GM19240 (cell line): ENCODE measurements around the gene RBM23.
"Not testable (repeated sequence)": the region's sequence is repeated elsewhere in the genome, so short reads cannot be mapped to it uniquely, and the experiment has no call there.

Experiments
- DNase-seq: peaks from one replicate; pipeline ENCODE4 v3.0.0; 2011; ENCODE audit warnings: low spot score; ENCODE audit not compliant: insufficient read length

Gene RBM23

DNA sequence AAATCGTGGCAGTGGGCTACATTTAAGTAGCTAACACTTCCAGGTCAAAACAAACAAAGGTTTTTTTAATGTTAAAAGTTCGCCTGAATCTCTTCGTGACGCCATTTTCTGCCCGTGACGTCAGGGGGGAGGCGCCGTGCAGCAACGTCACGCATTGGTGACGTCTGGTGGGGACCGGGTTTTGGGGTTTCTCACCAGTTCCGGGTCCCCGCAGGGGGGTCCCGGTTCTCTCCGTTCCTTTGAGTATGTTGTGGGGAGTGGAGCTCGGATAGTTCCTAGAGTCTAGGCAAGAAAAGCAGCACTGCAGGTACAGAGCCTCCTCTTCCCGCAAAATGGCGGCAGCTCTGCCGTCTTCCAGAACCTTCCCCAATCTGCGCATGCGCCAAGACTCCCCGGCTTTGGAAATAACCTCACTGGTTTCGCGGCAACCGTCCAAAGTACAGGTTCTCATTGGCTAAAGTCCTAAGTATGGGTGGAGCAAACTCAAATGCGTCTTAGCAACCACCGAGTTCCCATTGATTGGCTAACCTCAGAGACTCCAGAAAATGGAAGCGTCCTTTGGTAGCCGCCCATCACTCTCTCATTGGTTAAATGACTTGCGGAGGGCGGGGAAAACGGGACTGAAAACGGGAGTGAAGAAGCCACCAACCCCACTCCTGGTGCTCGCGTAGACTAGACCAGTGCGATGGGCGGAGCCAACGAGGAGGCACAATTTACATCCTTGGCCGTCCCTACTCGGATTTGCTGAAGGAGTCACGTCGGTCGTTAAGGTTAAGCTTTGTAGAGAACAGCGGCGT is at the start of gene RBM23:
Gene RBM23, minus strand, starts transcription at position 346 of the 797 bp plus-strand sequence.
- DNase-seq: peak; percentile 89

DNA sequence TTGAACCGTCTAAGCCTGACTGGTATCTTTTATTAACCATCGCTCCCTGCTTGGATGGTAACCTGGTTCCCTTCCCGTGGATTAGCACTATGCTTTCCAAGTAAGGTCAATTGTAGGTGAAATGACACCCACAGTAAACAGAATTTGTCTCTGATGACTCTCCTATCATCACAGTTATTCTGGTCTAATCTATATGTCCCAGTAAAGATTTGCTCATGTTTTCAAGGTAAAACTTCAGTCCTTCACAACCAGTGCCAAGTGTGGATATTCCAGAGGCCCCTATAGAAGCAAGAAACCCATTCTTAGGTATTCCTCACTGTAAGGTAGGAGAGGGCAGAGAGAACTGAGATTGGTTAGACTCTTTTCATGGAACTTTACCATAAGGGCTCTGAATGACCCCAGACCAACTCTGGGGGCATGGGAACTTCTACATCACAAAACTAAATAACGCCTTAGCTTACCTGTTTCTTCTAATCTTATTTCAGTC is 47.9 kb upstream of the RBM23 start:
- no peak for DNase-seq

DNA sequence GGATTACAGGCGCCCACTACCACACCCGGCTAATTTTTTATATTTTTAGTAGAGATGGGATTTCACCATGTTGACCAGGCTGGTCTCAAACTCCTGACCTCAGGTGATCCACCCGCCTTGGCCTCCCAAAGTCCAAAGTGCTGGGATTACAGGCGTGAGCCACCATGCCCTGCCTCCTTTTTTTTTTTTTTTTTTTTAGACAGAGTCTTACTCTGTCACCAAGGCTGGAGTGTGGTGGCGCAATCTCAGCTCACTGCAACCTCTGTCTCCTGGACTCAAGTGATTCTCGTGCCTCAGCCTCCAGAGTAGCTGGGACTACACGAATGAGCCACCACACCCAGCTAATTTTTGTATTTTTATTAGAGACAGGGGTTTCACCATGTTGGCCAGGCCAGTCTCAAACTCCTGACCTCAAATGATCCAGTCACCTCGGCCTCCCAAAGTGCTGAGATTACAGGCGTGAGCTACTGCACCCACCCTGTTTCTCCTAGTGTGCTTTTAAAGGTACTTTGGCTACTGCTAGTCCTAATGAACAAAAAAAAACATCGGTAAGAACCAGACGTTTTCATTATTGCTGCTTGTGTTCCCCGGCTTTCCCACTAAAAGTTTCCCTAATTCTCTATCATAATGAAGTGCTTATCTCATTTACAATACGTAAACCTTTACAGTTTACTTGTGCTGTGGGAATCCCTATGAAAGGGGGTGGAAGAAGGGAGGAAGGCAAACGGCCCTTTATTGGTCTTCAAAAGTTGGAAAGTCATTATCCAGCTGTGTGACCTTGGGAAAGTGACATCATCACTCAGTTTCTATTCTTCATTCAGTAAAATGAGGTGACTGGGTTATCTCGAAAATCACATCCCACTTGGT is 47.2 kb upstream of the RBM23 start:
- not testable (repeated sequence) for DNase-seq

DNA sequence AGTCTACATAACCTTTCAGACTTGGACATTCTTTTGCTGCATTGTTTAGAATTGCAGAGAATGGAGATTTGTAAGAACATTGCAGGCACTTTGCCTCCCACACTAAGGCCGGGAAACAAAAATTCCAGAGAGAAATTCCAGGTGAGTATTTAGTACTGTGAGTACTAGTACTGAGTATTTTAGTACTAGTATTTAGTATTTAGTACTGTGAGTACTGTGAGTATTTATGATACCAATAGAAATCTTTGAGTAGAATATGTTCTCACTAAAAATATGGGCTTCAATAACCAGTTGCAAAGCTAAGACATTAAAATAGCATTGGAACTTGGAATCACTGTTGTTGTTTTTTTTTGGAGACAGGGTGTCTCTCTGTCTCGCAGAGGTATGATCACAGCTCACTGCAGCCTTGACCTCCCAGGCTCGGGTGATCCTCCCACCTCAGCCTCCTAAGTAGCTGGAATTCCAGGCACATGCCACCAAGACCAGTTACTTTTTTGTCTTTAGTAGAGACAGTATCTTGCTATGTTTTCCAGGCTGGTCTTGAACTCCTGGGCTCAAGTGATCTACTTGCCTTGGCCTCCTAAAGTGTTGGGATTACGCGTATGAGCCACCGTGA is 43.2 kb upstream of the RBM23 start:
- no peak for DNase-seq

- DNase-seq: no peak
Observed at GRCh38 chr14:22955702-22956569, 37.0 kb upstream of the RBM23 start.

DNA sequence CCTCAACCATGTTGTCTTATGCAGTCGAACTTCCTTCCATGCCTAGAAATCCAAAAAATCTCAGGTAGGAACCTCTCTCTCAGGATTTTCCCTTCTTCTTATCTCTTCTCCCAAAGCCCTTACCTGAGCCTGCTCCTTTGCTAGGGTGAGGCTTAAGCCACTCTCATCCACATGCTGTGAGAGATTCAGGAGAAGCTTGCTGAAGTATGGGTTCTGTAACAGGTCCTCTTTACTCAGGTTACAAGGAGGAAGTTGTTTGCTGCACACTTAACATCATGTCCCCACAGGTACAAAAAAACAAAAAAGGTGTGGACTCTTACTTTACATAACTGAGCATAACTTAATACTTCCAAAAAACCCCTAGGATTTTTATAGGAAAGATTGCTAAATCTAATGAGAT is 33.5 kb upstream of the RBM23 start:
- DNase-seq: no peak

- DNase-seq: not testable (repeated sequence)
Observed at GRCh38 chr14:22951795-22952194, 32.8 kb upstream of the RBM23 start.

DNA sequence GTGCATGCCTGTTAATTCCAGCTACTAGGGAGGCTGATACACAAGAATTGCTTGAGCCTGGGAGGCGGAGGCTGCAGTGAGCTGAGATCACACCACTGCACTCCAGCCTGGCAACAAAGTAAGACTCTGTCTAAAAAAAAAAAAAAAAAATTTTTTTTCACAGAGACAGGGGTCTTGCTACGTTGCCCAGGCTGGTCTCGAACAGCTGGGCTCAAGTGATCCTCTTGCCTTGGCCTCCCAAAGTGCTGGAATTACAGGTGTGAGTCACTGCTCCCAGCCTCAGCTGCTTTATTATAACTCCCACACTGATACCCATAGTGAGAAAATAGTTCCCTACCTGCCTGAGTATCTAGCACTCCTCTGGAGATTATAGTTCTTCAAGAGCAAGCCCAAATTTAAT is 26.7 kb upstream of the RBM23 start:
- no peak for DNase-seq

DNA sequence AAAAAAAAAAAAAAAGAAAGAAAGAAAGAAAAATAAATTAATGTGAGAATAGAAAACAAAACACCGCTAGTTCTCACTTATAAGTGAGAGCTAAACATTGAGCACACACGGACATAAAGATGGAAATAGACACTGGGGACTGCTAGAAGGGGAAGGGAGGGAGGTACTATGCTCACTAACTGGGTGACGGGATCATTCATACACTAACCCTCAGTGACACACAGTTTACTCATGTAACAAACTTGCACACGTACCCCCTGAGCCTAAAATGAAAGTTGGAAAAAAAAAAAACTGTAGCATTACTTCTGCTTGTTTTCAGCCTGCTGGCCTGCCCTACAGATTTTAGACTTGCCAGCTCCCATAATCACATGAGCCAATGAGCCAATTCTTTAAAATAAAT is 20.7 kb upstream of the RBM23 start:
- DNase-seq: no peak

DNA sequence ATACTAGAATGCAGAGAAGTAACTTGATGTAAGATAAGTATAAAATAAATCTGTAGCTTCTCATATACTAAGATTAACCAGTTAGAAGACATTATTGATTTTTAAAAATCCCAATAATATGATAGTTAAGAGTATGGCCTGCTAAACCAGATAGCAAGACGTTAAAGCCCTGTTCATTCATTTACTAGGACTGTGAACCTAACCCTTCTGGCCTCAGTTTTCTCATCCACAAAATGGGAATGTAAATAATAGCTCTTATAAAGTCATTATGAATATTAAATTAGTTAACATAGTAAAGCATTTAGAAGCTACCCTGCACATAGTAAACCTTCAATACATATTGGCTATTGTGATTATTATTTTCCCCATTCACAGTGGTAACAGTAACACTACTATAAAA is 16.2 kb upstream of the RBM23 start:
- DNase-seq: no peak

DNA sequence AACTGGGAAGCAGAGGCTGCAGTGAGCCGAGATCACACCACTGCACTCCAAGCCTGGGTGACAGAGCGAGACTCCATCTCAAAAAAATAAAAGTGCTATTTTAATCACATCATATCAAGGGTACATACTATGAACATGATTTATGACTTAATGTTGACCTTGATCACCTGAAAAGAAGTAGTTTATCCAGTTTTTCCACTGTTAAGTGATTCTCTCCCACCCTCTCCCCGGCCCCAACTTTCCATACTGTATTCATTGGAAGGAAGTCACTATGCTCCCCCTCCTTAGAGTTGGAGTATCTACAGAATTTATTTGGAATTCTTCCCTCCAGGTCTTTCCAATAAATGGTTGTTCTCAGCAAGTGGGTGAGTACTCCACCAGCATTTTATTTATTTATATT is 13.2 kb upstream of the RBM23 start:
- DNase-seq: no peak

DNA sequence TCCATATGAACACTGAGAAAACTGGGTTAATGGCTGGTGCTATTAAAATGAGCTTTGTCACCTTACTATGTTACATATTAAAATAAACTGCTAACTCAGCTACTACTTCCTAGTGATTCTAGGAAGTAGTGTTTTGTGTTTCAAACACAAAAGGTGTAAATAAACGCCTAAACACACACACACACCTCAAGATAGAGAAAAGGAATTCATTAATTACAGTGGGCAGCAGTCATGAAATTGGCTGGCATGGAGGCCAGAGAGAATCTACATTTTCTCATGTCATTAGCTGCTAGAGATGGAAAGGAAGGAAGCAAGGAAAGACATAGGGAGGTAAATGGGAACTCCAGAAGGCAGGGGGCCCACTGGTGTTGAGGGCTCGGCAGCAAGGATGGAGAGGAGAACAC is 11.0 kb upstream of the RBM23 start:
- DNase-seq: no peak

DNA sequence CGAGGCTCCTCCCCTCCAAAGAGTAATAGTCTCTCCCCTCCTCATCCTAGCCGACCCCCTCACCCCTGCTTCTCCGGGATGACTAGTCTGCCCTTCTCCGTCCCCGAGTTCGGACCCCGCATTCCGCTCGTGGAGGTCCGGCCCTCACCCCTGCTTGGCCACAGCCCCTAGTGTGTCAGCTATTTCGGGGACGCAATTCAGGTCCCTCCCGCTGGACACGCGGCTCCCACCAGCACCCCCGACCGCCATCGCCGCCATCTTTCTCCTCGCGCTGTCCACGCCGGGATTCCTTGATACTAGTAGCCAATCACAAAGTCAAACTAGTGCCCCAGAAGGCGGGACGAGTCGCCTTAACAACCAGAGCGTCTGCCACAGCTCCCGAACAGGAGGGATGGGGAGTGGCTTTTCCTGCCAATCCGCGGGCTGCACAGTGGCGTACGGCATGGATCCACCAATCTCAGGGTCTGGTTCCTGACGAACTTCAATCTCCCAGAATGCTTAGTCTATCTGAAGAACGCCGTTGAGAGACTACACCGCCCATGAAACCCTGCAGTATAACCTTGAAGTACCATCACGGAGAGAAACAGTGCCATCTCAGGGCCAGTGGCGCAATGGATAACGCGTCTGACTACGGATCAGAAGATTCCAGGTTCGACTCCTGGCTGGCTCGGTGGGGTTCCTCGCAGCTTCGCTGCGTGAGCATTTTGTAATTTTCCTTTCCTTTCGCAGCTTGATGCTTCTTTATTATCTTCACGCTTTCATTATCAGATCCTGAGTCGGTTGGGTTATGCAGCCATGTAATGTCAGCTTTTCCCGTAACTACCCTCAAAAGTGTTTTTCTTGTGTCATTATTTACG is 10.4 kb upstream of the RBM23 start, which contains the start of gene PRMT5:
Gene PRMT5, minus strand, starts transcription at position 273 of the 857 bp plus-strand sequence. Its CDS starts 15 bp downstream, at position 258.
- DNase-seq: peak; percentile 89

DNA sequence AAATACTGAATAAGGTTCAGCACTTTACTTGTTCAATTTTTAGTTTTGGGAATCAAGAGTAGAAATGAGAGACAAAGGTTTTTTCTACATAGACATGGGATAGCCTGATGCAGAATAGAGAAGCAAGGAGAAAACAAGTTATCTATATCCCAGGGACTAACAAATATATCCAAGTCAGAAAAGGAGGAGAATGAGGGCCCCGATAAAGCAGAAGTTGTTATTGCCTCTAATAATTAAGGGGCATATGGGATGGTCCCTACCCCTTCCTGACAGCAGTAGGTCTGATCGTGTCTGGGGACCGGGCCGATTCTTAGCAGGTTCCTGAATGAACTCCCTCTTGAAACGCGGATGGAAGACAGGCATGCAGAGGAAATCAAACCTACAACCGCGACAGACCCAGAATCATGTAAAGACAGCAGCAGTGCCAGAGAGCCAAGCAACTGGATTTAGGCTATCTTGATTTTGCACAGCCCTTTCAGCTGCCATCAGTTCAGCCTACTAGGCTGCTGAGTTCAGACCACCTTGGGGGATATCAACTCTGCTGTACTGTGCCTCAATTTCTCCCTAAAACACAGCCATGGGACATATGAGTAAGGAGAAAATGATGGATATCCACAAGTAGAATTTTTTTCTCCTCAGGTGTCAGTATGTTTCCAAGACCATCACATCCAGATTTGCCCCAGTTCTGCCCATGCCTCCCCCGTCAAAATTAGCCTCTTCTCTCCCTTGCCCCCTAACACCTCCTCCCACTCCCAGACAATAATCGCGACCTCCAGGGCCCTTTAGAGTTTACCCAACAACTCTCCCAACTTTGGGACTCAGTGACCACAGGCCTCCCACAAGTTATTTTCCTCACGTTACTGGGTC is 9.5 kb upstream of the RBM23 start:
- no peak for DNase-seq

- DNase-seq: no peak
Observed at GRCh38 chr14:22926316-22926715, 7.4 kb upstream of the RBM23 start.

DNA sequence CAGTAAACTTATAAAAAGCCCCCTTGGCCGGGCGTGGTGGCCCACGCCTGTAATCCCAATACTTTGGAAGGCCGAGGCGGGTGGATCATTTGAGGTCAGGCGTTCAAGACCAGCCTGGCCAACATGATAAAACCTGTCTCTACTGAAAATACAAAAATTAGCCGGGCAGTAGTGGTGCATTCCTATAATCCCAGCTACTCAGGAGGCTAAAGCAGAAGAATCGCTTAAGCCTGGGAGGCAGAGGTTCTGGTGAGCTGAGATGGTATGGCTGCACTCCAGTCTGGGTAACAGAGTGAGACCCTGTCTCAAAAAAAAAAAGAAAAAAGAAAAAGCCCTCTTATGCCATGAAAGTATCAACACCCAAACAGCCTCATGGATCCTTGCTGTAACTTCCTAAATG is 6.6 kb upstream of the RBM23 start:
- no peak for DNase-seq

DNA sequence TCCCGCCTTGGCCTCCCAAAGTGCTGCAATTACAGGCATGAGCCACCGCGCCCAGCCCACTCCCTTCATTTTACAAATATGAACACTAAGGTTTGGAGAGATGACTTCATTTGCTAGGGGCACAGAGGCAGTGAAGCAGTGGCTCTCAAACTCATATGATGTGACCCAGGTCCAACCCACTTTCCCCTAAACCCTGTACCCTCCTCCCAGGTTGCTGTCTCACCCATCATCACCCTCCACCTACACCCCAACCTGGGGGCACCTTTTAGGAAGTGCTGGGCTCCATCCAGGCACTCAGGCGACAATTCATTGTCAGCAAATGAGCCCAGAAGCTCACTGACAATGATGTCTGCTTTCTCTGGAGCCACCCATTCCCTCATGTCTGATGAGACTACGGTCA is 4.8 kb upstream of the RBM23 start:
- DNase-seq: no peak

DNA sequence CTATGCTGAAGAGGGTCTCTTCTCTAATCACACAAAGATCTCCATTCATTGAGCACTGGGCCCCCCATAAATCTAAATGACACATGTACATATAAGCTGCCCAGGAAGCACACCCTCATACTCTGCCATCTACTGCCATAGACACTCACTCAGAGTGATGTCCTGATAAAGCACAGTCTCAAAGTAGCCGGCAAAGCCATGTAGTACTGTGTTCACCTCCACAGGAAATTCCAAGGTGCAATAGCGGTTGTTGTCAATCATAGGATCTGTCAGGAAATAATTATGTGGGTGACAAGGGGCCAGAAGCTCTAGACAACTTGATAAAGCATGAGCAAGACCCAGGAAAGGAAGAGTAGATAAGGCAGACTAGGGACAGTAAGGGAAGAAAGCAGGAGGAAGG is 3.3 kb upstream of the RBM23 start:
- no peak for DNase-seq

DNA sequence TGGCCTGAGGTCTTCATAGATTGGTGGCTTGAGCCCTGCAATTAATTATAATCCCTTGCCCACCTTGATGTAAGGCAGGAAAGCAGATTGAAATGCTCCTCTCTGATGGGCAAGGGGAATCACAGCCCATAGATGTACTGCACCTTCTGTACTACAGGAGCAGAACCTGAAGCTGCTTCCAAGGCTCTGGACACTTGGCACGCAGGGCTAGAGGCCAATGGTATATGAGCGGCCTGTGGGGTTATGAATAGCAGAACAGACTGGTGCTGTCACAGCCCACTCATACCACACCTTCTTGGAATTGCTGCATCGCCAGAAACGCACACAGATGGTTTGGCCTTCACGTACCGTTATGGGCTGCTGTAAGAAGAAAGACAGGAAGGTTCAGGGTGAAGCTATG is 1.7 kb upstream of the RBM23 start:
- no peak for DNase-seq
